Stimulated activated CD4-positive, alpha-beta T cell treated with anti-CD3 and anti-CD28 coated beads, Interleukin-15, amount 100 ng/mL, for 24 hours (primary cell): ENCODE measurements around the gene KLF6.

Source experiments
- DNase-seq: peaks from one replicate; pipeline ENCODE4 v3.0.0-alpha.2; 2020

KLF6 gene

DNA sequence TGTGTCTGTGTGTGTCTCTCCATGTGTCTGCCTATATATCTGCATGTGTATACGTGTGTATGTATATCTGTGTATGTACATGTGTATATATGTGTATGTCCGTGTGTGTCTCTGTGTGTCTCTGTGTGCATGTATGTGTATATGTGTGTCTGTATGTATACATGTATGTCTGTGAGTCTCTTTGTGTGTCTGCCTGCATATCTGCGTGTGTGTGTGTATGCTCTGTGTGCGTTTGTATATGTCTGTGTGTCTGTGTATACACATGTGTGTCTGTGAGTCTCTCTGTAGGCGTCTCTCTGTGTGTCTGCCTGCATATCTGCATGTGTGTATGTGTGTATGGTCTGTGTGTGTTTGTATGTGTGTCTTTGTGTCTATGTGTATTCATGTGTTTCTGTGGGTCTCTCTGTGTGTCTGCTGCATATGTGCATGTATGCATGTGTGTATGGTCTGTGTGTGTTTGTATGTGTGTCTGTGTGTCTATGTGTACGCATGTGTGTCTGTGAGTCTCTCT is 23.7 kb upstream of the KLF6 start:
- no peak for DNase-seq

DNA sequence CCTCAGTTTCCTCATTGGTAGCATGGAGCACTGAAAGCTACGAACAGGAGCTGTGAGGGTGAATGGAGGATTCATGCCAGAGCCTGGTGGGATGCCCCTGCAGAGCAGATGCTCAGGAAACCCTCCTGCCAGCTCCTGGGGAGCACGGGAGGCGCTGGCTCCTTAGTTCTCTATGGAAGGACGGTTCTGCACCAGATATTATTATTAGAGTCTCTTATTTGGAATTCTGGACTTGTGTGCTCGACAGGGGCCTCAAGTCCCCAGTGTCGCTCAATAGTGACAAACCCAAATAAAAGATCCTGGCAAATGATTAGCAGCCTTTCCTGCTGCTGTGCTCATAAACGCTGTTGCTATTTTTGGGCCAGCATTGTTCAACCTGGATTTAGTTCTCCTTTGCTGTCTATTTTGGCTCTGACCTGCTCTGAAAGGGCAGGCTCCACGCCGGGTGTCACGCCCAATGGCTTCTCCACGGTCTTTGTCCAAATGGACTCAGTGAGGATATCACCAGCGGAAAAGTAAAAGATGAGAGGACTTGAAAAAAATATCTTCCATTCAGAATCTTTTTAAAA is 23.0 kb upstream of the KLF6 start:
- no peak for DNase-seq

DNA sequence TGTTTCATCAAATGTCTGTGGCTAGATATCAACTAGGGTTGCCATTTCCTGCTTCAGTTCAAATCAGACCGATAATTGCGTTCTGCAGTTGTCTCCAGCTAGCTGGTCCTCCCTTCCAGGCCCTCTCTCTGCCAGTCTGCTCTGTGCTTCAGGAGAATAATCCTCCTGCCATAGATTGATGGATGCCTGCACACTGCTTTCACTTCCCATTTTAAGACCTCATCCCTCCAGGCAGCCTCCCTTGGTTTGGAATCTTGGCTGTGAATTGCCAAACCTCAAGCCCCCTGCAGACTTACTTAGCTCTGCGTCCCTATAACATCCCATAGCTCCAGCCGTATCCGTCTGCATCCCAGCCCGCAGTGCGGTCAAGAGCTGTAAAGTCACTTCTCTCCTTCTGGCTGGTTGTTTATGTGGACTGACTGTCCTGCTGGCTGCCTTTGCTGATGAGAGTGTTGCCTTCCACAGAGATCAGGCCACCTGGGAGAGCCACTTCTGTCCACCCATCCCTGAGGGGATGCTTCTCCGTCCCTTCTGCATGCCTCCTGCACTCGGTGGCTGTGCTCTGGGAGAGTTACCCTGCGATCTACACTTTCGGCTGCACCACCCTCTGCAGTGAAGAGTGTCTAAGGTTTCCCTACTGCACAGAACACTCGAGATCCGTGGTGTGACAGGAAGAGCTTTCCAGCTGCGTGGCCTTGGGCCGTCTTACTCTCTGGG is 22.4 kb upstream of the KLF6 start:
- no peak for DNase-seq

DNA sequence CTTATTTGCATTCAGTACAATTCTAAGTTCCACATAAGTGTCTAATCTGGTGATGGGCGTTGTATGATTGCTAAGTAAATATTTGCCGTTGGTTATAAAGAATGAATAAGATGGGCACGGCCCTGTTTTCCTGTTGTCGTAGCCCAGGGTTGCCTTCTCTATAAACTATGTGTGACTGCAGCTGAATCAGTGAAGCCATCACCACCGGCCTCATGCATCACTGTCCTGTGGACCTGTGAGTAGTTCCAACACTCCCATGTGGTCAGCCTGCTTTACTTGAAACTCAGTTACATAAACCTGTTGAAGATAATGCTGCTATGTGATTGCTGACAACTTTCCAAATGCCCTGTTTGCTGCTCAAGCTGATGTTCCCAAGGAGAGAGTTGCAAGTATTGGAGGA is 21.6 kb upstream of the KLF6 start:
- DNase-seq: no peak

DNA sequence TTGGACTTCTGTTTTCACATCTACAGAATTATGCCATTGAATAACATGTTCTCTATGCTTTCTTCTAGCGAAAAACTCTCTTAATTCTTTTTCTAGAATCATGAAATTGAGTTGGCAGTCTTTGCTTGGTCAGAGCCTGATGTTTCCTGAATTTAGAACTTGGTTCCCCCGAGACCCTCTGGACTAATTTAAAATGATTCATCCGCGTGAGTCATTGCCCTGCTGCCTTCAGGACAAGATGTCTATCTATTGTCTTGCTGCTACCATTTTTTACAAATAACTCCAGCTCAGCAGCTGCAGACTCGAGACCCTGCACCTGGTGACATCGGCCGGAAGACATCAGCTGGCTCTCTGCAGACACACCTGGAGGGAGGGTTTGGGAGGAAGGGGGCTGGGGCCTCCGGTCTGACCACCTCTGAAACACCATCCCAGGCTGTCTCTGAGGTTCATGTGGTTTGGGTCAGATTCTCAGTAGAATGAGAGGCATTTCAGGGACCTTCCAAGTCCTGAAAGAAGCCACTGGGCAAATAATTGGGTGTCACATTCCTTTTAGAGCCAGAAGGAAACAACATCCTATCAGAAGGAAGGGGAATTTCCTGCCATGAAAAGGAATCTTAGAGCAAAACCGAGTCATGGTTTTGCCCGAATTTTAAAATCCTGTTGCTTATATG is 20.9 kb upstream of the KLF6 start:
- peak; percentile 52 for DNase-seq

DNA sequence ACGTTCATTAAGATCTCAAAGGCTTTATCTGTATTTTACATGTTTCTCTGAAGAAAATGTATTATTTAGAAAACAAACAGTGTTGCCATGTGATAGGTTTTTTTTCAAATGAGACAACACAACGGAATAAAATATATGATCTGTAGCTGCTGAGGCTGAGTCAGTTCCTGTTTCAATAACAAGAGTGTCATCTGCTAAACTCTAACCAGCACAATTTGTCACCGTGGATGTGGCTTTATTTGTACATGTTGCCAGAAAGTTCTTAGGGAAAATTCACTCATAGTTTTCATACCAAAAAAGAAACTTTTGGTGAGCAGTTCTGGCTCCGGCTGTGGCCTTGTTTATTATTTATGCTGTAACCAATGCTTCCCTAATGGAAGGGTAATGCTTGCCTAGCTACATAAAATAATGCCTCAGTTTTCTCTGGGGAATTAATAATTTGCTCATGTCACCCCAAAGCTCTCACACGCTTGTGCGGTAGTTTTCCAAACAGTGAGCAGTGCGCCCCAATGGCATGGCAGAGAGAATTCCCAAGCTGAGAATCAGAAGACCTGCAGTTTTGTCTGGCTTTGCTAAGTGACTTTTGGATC is 20.3 kb upstream of the KLF6 start:
- peak; percentile 60 for DNase-seq

DNA sequence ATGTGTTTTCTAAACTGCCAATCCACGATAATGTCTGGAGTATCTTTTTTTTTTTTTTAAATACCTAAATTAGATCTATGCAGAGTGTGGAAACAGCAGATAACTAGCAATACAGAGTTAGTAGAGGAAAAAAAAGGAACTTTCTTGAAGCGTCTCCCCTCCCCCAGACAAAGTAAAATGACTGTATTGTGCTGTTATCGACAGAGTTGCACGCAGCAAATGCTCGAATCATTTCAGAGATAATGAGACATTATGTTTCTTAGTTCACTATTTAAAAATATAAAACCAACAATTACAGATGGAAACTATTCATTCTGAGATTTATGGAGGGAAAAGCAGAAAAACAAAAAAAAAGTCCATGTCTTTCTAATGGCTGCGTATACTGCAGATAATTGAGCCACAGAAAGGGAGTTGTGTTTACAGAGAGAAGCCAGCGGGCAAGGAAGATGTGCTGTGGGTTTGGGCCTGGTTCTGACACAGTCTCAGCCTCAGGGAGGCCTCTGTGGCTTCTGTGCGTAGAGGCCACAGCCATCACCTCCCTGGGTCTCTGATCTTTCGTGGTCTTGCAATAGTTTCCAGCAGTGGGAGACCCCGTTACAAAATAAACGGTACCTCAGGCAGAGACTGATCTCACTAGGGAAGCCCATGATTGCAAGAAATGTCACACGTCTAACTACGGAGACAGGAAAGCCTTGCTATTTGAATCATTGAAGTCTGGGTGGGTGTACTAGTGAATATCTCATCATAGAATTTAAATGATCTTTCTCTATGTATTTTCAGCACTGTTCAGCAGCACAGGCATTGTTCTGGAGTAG is 19.1 kb upstream of the KLF6 start:
- peak; percentile 75 for DNase-seq

DNA sequence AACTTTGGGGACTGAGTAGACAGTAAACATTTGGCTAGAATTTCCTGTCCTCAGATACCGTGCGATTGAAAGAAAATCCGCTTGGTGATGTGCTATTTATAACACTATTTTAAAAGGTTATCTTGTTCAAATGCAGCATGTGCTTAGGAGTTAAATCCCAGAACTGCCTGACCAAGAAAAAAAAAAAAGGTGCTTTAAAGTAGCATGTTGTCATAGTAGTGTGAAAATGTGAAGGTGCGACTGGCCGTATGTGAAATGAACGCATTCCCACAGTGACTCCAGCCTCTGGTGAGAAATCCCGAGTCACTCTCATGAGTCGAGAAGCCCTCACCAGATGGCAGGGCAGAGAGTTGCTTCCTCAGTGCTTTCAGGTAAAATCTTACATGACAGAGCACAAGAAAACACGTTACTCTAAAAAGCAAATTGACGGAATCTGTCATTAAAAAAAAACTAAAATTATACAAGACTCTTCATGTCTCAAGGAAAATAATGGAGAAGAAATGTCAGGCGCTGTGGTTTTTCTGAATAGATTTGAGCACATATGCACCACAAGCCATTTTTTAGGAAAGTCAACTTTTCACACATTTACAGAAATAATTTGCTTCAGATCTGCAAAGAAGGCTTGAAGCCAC is 18.4 kb upstream of the KLF6 start:
- peak; percentile 48 for DNase-seq

DNA sequence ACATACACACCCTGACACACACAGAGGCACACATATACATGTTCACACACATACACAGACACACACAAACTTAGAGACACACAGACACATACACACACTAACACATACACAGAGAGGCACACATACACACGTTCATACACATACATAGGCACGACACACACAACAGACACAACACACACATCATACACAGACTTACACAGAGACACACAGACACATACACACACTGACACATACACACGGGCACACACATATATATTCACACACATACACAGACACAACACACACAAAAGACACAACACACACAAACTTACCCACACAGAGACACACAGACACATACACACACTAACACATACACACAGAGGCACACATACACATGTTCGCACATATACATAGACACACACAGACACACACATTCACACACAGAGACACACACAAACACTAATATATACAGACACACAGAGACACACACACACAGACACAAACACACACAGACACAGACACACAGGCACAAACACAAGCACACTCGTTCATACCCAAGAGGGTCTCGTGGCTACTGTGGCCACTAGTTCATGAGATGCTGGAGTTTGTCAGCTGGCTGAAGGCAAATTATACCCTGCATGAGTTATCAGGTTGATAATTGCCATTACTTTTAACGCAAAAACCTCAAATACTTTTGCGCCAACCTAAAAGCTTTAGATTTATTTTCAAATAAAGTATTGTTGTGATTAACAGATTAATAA is 17.7 kb upstream of the KLF6 start:
- DNase-seq: no peak

DNA sequence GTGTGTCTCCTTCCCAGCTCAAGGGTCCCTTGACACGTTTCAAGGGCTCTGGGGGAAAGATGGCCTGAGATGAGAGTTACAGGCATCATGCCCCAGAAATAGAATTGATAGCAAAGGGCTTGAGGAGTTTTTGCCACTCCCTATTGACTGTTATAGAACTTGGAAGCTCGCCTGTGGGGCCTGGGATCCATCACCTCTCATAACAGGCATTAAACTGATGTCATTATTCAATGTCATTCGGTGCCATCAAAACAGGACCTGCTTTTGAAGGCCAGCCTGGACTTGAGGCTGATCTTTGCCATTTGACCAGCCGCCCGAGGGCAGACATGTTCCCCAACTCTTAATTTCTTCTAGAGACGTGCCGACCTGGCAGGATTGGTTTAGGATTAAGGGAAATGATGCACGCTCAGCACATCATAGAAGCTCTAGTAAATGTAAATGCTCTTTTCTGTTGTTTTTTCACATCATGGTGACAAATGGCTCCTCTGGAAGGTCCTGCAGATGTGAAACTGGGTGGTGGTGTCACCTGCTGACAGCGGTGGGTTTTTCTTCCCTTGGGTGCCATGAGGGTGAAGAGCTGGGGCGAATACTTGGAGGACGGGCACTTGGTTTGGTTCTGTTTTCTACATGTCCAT is 16.7 kb upstream of the KLF6 start:
- DNase-seq: no peak

DNA sequence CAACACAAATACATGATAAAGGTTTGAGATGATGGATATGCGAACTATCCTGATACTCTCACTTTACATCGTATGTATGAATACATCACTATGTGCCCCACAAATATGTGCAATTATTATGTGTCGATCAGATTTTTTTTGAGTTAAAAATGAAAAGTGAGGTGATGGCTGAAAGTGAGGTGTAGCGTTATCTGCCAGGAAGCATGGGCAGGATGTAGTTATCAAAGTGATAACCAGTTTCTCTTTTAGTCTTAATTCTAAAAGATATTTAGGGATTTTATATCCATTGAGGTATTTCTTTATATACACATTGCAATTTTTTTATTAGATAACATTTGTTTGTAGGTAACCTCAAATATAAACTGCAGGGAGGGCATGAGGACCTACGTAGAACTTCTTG is 15.6 kb upstream of the KLF6 start:
- DNase-seq: no peak

DNA sequence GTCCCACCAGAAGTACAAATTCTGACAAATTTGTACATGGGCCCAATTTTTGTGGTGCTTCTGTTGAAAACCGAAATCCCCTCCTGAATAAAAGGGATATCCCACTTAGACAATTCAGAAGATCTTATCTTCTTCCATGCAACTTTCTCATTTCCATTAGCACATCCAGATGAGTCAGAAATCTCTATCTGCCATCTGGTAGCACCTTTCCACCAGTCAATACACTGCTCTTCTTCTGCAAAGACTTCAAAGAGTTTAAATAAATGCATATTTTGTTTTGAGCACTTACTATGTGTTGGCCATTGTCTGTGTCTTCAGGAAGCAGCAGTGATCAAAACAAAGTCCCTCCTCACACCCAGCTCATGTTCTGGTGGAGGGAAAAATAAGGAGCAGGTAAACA is 12.7 kb upstream of the KLF6 start:
- DNase-seq: no peak

DNA sequence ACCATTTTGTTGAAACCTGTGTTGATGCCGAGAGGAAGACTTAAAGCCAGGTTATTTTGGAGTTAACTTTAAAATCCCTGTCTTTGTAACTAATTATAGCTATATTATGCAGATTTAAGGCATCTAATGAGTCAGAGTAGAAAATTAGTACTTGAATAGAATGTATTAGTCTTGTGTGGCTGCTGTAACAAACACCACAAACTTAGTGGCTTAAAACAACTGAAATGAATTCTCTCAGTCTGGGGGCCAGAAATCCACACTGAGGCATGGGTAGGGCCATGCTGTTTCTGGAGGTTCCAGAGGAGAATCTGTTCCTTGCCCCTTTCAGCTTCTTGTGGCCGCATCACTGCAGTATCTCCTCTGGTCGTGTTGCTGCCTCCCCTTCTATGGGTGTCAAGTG is 8.5 kb upstream of the KLF6 start:
- DNase-seq: no peak

DNA sequence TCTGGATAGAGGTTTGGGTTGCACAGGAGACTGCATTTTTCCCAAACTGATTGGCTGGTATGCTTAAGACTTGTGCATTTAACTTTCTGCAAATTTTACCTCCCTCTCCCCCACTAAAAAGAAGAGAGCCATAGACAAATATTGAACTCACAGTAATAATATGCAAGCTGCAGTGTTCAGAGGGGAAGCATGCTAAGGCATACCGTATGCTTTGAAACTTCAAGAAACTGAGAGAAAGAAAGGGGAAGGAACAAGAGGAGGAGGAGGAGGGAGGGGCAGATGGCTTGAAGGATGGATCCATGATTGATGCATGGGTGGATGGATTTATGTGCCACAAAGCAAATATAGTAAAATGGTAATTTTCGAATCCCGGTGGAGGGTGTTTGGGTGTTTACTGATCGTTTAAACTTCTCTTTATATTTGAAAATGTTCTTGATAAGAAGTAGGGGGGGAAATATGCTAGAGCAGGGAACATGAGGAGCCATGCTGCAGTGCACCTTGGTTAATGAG is 7.8 kb upstream of the KLF6 start:
- DNase-seq: no peak

DNA sequence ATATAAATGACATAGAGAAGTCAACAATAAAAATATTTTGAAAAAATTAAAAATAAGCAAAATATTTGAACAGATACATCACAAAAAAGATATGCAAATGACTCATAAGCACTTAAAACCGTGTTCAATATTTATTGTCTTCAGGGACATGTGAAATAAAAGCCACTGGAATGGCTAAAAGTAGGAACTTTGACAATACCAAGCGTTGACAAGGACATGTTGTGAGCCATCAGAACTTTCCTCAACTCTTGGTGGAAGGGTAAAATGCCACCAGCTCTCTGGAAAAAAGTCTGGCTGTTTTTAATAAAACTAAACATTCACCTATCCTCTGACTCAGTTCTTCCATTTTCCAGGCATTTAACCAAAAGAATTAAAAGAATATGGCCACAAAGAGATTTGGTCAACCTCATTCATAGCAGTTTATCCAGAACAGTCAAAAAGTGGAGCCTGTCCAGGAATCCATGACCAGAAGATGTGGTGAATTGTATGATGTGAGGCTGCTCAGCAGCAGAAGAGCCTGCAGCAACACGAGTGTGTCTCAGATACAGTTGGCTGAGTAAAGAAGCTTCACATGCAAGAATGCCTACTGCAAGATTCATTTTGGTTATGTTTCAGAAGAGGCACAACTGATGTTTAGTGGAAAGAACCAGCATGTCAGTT is 7.1 kb upstream of the KLF6 start:
- DNase-seq: no peak

DNA sequence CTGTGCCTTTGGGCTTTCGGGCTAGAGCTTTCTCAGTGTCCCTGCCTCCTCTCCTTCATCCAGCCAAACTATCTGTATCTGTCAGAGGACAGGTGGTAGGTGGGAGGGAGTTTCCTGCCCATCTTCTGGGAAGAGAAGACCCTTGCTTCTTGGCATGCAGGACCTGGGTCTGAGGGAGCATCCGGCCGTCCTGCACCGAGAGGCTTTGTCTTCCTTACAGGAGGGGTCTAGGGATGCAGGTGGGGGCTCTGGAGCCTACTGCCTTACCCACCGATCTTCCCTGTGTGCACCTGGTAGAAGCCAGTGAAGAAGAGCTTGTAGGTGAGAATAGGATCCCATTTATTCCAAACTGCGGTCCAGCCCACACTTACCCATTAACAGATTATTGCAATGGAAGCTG is 5.8 kb upstream of the KLF6 start:
- DNase-seq: no peak

DNA sequence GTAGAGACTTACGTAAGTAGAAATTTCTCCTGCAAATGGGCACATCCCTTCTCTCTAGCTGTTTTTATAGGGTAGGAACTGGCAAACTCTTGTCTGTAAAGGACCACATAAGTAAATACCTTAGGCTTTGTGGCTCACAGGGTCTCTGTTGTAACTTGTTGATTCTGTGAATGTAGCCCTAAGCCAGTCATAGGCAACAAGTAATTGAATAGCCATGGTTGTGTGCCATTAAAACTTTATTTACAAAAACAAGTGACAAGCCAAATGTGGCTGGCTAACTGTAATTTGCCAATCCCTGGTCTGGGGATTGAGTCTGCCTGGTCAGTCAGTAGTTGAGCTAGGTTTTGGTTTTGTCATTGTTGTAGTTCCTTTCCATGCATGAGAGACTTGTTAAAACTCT is 5.3 kb upstream of the KLF6 start:
- no peak for DNase-seq

DNA sequence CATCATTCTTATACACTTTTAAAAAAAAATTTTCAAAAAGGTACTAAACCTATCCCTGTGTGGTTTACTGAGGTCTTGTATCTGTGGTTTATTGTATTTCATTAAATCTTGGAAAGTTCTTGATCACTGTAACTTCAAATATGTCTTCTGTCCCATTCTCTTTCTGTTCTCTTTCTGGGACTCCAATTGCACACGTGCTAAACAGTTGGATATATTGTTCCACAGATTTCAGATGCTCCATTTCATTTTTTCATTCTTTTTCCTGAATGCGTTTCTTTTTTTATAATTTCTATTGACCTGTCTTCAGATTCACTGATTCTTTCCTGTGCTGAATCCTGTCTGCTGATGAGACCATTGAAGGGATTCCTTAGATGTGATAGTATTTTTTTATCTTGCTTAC is 4.6 kb upstream of the KLF6 start:
- DNase-seq: no peak

DNA sequence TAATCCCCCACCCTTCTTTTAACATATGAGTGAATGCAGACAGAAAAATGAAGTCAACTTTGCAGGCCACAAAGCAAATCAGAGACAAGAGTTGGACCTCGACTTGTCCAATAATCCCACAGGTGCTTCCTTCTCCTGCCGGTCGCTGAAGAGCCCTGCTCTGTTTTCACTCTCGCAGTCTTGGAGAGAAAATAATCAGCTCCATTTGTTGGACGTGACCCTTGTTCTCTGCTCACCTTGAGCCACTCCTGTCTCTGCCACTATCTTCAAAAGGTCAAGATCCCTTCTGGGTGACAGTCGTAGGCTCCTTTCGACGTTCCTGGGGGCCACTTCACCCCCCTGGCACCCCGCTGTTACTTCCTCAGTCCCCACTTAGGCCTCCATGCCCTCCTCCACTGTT is 2.8 kb upstream of the KLF6 start:
- no peak for DNase-seq

DNA sequence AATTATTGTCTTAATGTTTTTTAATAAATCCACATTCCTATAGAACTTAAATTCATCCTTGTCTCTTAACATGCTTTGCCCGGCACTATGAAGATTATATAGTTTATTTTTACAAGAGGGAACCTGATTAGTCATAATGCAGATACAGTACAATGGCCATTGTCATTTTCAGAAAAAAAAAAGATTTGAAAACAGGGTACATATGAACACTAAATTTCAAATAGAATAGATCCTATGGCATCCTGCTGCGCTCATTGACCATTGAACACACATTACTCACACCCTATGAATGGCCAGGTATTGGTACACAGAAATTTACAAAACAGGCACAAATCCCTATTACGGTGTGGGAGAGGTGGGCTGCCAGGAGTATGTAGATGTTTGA is 2.0 kb upstream of the KLF6 start:
- DNase-seq: no peak
